HepG2 (cell line): Measurements from ENCODE around the gene PKLR. TPM values are rescaled to one million over a fixed set of nuclear protein-coding genes. Genes with fewer than 3 reads are reported as not detected.

ENCODE experiments used
- ETS1 ChIP-seq: sonication (generic); formaldehyde crosslinking; IDR thresholded peaks from 2 replicates; pipeline ENCODE4 v1.4.0; 2020; ENCODE audit warnings: missing genetic modification reagents
- LCORL ChIP-seq, 2 experiments: fragments of 450-650 bp in 1 of 2; sonication (generic) in 1 of 2; formaldehyde crosslinking in 1 of 2; IDR thresholded peaks; 2 replicates each; pipeline versions ENCODE4 v1.5.0 to v1.6.1; 2017 to 2020; ENCODE audit warnings: antibody characterized with exemption in 1 of 2, missing genetic modification reagents in 1 of 2
- MTA1 ChIP-seq: sonication (generic); formaldehyde crosslinking; IDR thresholded peaks from 2 replicates; pipeline ENCODE4 v1.4.0; 2020; ENCODE audit warnings: missing genetic modification reagents, mild to moderate bottlenecking, borderline replicate concordance
- SP5 ChIP-seq: IDR thresholded peaks from 2 replicates; pipeline ENCODE4 v1.6.1; 2016; ENCODE audit warnings: low read depth, borderline replicate concordance
- ZFP82 ChIP-seq: sonication (generic); formaldehyde crosslinking; IDR thresholded peaks from 2 replicates; pipeline ENCODE4 v1.5.1; 2020; ENCODE audit warnings: mild to moderate bottlenecking, missing genetic modification reagents, borderline replicate concordance
- ZNF496 ChIP-seq: sonication (generic); formaldehyde crosslinking; IDR thresholded peaks from 2 replicates; pipeline ENCODE4 v1.8.1; 2023; ENCODE audit warnings: mild to moderate bottlenecking, moderate library complexity, missing genetic modification reagents; ENCODE audit not compliant: insufficient replicate concordance
- ZNF747 ChIP-seq: sonication (generic); formaldehyde crosslinking; IDR thresholded peaks from 2 replicates; pipeline ENCODE4 v1.8.1; 2023; ENCODE audit warnings: missing genetic modification reagents, mild to moderate bottlenecking, borderline replicate concordance
- ZNF781 ChIP-seq: sonication (generic); formaldehyde crosslinking; IDR thresholded peaks from 2 replicates; pipeline ENCODE4 v1.5.1; 2020; ENCODE audit warnings: borderline replicate concordance, mild to moderate bottlenecking, missing genetic modification reagents; ENCODE audit errors: not compliant biosample characterization
- polyA plus RNA-seq, 8 experiments: library from polyadenylated mRNA; depleted of rRNA in 3 of 8; stranded (reverse) in 7 of 8; unstranded in 1 of 8; fragments of >200 nt; fragmentation: Illumina TruSeq in 4 of 8; extraction: Trizol in 4 of 8; gene quantifications; 2 replicates each; pipeline versions ENCODE4 v1.2.1 to v1.2.3, GENCODE V29; 2011 to 2016; ENCODE audit warnings: low read depth in 4 of 8, missing spikeins in 1 of 8, mixed read lengths in 1 of 8; ENCODE audit not compliant: insufficient read depth in 1 of 8
- total RNA-seq, 5 experiments: library from RNA; depleted of rRNA; stranded (reverse); fragments of >200 nt; fragmentation: Illumina TruSeq; extraction: Trizol; gene quantifications; 2 replicates each; pipeline ENCODE4 v1.2.3, GENCODE V29; 2016; ENCODE audit warnings: low read depth in 1 of 5
- TF ChIP-seq, protein P1 (sequence below): sonication (generic); formaldehyde crosslinking; IDR thresholded peaks from 2 replicates; pipeline ENCODE4 v1.9.0; 2022; ENCODE audit warnings: low read depth, missing genetic modification reagents
- TF ChIP-seq, protein P2 (sequence below): sonication (generic); formaldehyde crosslinking; IDR thresholded peaks from 2 replicates; pipeline ENCODE4 v1.4.0; 2020; ENCODE audit warnings: missing genetic modification reagents
- TF ChIP-seq, protein P3 (sequence below): sonication (generic); formaldehyde crosslinking; IDR thresholded peaks from 2 replicates; pipeline ENCODE4 v1.5.0; 2020; ENCODE audit warnings: mild to moderate bottlenecking, missing genetic modification reagents, moderate library complexity
- TF ChIP-seq, protein P4 (sequence below): fragments of 450-650 bp; IDR thresholded peaks from 2 replicates; pipeline ENCODE4 v1.6.1; 2017; ENCODE audit warnings: mild to moderate bottlenecking
- TF ChIP-seq, protein P5 (sequence below): IDR thresholded peaks from 2 replicates; pipeline ENCODE4 v1.6.1; 2016; ENCODE audit warnings: low read depth, borderline replicate concordance

Gene PKLR
- total and polyA plus RNA-seq, 2 of the 13 experiments (the other 11 are each of a cell fraction or from before 2014, with no cell fraction given), result 10.3 to 29.3 TPM

DNA sequence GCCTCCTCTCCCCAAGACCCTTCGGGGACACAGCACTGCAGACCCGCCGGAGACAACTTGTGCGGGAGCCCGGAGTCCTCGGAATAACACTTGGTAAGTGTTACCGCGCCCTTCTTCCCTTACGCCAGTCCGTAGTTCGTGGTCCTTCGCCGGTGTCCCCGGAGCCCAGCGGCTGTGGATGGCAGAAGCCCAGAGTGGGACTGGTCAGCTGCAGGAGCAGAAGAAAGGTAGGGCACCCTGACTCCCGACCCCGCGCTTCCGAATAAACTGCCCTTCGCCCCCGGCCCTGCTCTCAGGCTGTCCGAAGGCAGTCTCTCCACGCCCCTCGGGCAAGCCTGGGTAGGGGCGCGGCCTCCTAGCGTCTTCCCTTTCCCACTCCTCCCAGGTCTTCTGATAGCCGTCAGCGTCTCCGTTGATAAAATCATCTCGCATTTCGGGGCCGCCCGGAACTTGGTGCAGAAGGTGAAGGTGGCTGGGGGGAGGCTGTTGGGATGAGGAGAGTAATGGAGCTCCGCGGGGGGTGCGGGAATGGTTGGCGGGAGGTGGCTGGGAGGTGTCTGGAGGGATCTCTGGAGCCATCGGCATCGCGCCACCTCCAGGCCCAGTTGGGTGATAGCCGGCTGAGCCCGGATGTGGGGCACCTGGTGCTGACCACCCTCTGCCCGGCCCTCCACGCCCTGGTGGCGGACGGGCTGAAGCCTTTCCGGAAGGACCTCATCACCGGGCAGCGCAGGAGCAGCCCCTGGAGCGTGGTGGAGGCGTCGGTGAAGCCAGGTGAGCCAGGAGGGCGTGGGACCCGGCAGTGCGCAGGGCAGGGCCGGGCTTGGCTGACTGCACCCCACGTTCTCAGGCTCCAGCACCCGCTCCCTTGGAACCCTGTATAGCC lies 23.7 kb upstream of the PKLR start (continued):
- TF ChIP-seq, protein P1, sequence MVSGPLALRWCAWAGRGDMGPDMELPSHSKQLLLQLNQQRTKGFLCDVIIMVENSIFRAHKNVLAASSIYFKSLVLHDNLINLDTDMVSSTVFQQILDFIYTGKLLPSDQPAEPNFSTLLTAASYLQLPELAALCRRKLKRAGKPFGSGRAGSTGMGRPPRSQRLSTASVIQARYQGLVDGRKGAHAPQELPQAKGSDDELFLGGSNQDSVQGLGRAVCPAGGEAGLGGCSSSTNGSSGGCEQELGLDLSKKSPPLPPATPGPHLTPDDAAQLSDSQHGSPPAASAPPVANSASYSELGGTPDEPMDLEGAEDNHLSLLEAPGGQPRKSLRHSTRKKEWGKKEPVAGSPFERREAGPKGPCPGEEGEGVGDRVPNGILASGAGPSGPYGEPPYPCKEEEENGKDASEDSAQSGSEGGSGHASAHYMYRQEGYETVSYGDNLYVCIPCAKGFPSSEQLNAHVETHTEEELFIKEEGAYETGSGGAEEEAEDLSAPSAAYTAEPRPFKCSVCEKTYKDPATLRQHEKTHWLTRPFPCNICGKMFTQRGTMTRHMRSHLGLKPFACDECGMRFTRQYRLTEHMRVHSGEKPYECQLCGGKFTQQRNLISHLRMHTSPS (CRISPR knock-in tag), result no peak
- TF ChIP-seq, protein P2, sequence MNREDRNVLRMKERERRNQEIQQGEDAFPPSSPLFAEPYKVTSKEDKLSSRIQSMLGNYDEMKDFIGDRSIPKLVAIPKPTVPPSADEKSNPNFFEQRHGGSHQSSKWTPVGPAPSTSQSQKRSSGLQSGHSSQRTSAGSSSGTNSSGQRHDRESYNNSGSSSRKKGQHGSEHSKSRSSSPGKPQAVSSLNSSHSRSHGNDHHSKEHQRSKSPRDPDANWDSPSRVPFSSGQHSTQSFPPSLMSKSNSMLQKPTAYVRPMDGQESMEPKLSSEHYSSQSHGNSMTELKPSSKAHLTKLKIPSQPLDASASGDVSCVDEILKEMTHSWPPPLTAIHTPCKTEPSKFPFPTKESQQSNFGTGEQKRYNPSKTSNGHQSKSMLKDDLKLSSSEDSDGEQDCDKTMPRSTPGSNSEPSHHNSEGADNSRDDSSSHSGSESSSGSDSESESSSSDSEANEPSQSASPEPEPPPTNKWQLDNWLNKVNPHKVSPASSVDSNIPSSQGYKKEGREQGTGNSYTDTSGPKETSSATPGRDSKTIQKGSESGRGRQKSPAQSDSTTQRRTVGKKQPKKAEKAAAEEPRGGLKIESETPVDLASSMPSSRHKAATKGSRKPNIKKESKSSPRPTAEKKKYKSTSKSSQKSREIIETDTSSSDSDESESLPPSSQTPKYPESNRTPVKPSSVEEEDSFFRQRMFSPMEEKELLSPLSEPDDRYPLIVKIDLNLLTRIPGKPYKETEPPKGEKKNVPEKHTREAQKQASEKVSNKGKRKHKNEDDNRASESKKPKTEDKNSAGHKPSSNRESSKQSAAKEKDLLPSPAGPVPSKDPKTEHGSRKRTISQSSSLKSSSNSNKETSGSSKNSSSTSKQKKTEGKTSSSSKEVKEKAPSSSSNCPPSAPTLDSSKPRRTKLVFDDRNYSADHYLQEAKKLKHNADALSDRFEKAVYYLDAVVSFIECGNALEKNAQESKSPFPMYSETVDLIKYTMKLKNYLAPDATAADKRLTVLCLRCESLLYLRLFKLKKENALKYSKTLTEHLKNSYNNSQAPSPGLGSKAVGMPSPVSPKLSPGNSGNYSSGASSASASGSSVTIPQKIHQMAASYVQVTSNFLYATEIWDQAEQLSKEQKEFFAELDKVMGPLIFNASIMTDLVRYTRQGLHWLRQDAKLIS (CRISPR knock-in tag), result no peak
- TF ChIP-seq ZNF747 (CRISPR knock-in tag) (peak; percentile 59; the same call in 1 of the 2 replicates), LCORL (IDR thresholded peaks at IDR 0.05) (no peak), LCORL (CRISPR knock-in tag; IDR thresholded peaks at IDR 0.05) (no peak), ZNF496 (no peak), SP5 (peak; percentile 10; the same call in 1 of the 2 replicates), ZNF781 (CRISPR knock-in tag) (no peak), MTA1 (CRISPR knock-in tag) (no peak), ZFP82 (0 out of 2 replicates have a peak, but pooled peaks have one; percentile 0), ETS1 (CRISPR knock-in tag) (0 out of 2 replicates have a peak, but pooled peaks have one; percentile 13)
- TF ChIP-seq, protein P3, sequence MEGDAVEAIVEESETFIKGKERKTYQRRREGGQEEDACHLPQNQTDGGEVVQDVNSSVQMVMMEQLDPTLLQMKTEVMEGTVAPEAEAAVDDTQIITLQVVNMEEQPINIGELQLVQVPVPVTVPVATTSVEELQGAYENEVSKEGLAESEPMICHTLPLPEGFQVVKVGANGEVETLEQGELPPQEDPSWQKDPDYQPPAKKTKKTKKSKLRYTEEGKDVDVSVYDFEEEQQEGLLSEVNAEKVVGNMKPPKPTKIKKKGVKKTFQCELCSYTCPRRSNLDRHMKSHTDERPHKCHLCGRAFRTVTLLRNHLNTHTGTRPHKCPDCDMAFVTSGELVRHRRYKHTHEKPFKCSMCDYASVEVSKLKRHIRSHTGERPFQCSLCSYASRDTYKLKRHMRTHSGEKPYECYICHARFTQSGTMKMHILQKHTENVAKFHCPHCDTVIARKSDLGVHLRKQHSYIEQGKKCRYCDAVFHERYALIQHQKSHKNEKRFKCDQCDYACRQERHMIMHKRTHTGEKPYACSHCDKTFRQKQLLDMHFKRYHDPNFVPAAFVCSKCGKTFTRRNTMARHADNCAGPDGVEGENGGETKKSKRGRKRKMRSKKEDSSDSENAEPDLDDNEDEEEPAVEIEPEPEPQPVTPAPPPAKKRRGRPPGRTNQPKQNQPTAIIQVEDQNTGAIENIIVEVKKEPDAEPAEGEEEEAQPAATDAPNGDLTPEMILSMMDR, result peak; percentile 79
- TF ChIP-seq, protein P4, sequence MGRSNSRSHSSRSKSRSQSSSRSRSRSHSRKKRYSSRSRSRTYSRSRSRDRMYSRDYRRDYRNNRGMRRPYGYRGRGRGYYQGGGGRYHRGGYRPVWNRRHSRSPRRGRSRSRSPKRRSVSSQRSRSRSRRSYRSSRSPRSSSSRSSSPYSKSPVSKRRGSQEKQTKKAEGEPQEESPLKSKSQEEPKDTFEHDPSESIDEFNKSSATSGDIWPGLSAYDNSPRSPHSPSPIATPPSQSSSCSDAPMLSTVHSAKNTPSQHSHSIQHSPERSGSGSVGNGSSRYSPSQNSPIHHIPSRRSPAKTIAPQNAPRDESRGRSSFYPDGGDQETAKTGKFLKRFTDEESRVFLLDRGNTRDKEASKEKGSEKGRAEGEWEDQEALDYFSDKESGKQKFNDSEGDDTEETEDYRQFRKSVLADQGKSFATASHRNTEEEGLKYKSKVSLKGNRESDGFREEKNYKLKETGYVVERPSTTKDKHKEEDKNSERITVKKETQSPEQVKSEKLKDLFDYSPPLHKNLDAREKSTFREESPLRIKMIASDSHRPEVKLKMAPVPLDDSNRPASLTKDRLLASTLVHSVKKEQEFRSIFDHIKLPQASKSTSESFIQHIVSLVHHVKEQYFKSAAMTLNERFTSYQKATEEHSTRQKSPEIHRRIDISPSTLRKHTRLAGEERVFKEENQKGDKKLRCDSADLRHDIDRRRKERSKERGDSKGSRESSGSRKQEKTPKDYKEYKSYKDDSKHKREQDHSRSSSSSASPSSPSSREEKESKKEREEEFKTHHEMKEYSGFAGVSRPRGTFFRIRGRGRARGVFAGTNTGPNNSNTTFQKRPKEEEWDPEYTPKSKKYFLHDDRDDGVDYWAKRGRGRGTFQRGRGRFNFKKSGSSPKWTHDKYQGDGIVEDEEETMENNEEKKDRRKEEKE, result no peak
- TF ChIP-seq, protein P5, sequence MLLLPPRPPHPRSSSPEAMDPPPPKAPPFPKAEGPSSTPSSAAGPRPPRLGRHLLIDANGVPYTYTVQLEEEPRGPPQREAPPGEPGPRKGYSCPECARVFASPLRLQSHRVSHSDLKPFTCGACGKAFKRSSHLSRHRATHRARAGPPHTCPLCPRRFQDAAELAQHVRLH (CRISPR knock-in tag), result no peak
